ENCODE results near the gene TMEM184B.

DNA sequence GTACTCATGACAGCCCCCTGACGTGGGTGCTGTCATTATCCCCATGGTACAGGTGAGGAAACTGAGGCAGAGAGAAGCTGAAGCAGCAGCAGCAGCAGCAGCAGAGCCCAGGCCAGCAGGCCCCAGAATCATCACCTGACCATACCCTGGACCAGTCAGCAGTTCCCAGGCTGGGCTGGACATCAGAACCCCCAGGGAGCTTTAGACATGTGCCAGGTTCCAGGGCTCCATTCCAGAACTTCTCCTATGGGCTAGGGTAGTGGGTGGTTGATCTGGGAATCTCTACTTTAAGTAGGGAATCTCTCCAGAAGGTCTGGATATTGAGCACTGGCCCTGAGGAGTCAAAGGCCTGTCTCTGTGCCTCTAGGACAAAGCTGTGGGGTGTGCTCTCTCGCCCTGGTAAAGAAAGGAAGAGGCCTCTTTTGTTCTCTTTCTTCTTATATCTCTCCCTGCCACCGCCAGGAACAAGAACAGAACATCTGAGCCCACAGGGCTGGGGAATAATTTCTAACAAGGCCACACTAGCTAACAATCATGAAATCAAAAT lies 44.4 kb downstream of the TMEM184B start:
- TF ChIP-seq EZH2phosphoT487 (IDR thresholded peaks at IDR 0.05; ENCODE audit: borderline replicate concordance) = no peak
- TF ChIP-seq, protein P1, sequence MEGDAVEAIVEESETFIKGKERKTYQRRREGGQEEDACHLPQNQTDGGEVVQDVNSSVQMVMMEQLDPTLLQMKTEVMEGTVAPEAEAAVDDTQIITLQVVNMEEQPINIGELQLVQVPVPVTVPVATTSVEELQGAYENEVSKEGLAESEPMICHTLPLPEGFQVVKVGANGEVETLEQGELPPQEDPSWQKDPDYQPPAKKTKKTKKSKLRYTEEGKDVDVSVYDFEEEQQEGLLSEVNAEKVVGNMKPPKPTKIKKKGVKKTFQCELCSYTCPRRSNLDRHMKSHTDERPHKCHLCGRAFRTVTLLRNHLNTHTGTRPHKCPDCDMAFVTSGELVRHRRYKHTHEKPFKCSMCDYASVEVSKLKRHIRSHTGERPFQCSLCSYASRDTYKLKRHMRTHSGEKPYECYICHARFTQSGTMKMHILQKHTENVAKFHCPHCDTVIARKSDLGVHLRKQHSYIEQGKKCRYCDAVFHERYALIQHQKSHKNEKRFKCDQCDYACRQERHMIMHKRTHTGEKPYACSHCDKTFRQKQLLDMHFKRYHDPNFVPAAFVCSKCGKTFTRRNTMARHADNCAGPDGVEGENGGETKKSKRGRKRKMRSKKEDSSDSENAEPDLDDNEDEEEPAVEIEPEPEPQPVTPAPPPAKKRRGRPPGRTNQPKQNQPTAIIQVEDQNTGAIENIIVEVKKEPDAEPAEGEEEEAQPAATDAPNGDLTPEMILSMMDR (conservative IDR thresholded peaks at IDR 0.05; ENCODE audit: low read length) = no peak

All from Loucy (cell line).